IPS-15b (cell line): ENCODE data around the gene TWSG1.

Experiments
- H3K27me3 ChIP-seq: one replicate; pipeline ENCODE4 v1.6.1; 2013; ENCODE audit warnings: low read length; ENCODE audit not compliant: control insufficient read depth, insufficient read depth
- H3K36me3 ChIP-seq: one replicate; pipeline ENCODE4 v1.6.1; 2013; ENCODE audit warnings: low read length; ENCODE audit not compliant: control insufficient read depth, insufficient read depth
- H3K4me1 ChIP-seq: one replicate; pipeline ENCODE4 v1.6.1; 2013; ENCODE audit warnings: mild to moderate bottlenecking, low read length; ENCODE audit not compliant: control insufficient read depth, insufficient read depth
- H3K4me3 ChIP-seq: one replicate; pipeline ENCODE4 v1.5.1; 2013; ENCODE audit warnings: low read depth, low read length
- H3K9ac ChIP-seq: one replicate; pipeline ENCODE4 v1.6.1; 2013; ENCODE audit warnings: low read depth, mild to moderate bottlenecking, low read length
- H3K9me3 ChIP-seq: one replicate; pipeline ENCODE4 v1.6.1; 2013; ENCODE audit warnings: mild to moderate bottlenecking, low read length; ENCODE audit not compliant: control insufficient read depth, insufficient read depth

The TWSG1 gene

GRCh38 chr18:9337873-9338272 lies 3.3 kb downstream of the TWSG1 start:
- Histone ChIP-seq H3K4me1 (peaks cover 2% of the 10 kb centered on the region), H3K9me3 (no peaks in the 10 kb centered on the region), H3K36me3 (peaks cover 3% of the 10 kb centered on the region), H3K4me3 (no peak overlapping the region), H3K27me3 (peaks cover 13% of the 10 kb centered on the region), H3K9ac (no peak overlapping the region)

- Histone ChIP-seq H3K9me3 (no peaks in the 10 kb centered on the region), H3K4me1 (peaks cover under 1% of the 10 kb centered on the region), H3K9ac (no peak overlapping the region), H3K36me3 (peaks cover 3% of the 10 kb centered on the region), H3K4me3 (no peak overlapping the region), H3K27me3 (peaks cover 4% of the 10 kb centered on the region)
Measured at GRCh38 chr18:9340472-9340871, 5.9 kb downstream of the TWSG1 start.

GRCh38 chr18:9343577-9343976 lies 9.0 kb downstream of the TWSG1 start:
- H3K36me3 ChIP-seq: no peaks in the 10 kb centered on the region
- no peak overlapping the region for H3K9ac ChIP-seq
- H3K4me1 ChIP-seq: no peaks in the 10 kb centered on the region
- no peak overlapping the region for H3K4me3 ChIP-seq
- no peaks in the 10 kb centered on the region for H3K27me3 ChIP-seq
- no peaks in the 10 kb centered on the region for H3K9me3 ChIP-seq

- H3K27me3 ChIP-seq: no peaks in the 10 kb centered on the region
- H3K9ac ChIP-seq: no peak overlapping the region
- H3K9me3 ChIP-seq: no peaks in the 10 kb centered on the region
- no peaks in the 10 kb centered on the region for H3K36me3 ChIP-seq
- no peaks in the 10 kb centered on the region for H3K4me1 ChIP-seq
- H3K4me3 ChIP-seq: no peak overlapping the region
Measured at GRCh38 chr18:9346775-9347174, 12.2 kb downstream of the TWSG1 start.

- Histone ChIP-seq H3K27me3 (no peaks in the 10 kb centered on the region), H3K4me3 (no peak overlapping the region), H3K4me1 (no peaks in the 10 kb centered on the region), H3K9ac (no peak overlapping the region), H3K9me3 (no peaks in the 10 kb centered on the region), H3K36me3 (no peaks in the 10 kb centered on the region)
Measured at GRCh38 chr18:9348079-9348671, 13.6 kb downstream of the TWSG1 start.

- Histone ChIP-seq H3K4me1 (no peaks in the 10 kb centered on the region), H3K4me3 (no peak overlapping the region), H3K27me3 (no peaks in the 10 kb centered on the region), H3K9ac (no peak overlapping the region), H3K36me3 (no peaks in the 10 kb centered on the region), H3K9me3 (no peaks in the 10 kb centered on the region)
Measured at GRCh38 chr18:9348766-9349165, 14.2 kb downstream of the TWSG1 start.

- H3K9ac ChIP-seq: no peak overlapping the region
- H3K36me3 ChIP-seq: no peaks in the 10 kb centered on the region
- H3K9me3 ChIP-seq: no peaks in the 10 kb centered on the region
- no peaks in the 10 kb centered on the region for H3K27me3 ChIP-seq
- no peaks in the 10 kb centered on the region for H3K4me1 ChIP-seq
- H3K4me3 ChIP-seq: no peak overlapping the region
Measured at GRCh38 chr18:9353596-9353995, 19.0 kb downstream of the TWSG1 start.

- Histone ChIP-seq H3K9me3 (no peaks in the 10 kb centered on the region), H3K4me1 (no peaks in the 10 kb centered on the region), H3K4me3 (no peak overlapping the region), H3K9ac (no peak overlapping the region), H3K27me3 (no peaks in the 10 kb centered on the region), H3K36me3 (no peaks in the 10 kb centered on the region)
Measured at GRCh38 chr18:9354256-9354655, 19.7 kb downstream of the TWSG1 start.

- Histone ChIP-seq H3K36me3 (no peaks in the 10 kb centered on the region), H3K4me3 (no peak overlapping the region), H3K9me3 (no peaks in the 10 kb centered on the region), H3K4me1 (no peaks in the 10 kb centered on the region), H3K27me3 (no peaks in the 10 kb centered on the region), H3K9ac (no peak overlapping the region)
Measured at GRCh38 chr18:9356976-9357375, 22.4 kb downstream of the TWSG1 start.

- Histone ChIP-seq H3K4me3 (no peak overlapping the region), H3K4me1 (peaks cover 2% of the 10 kb centered on the region), H3K9me3 (no peaks in the 10 kb centered on the region), H3K9ac (no peak overlapping the region), H3K27me3 (no peaks in the 10 kb centered on the region), H3K36me3 (no peaks in the 10 kb centered on the region)
Measured at GRCh38 chr18:9359796-9360195, 25.2 kb downstream of the TWSG1 start.

GRCh38 chr18:9361191-9361590 lies 26.6 kb downstream of the TWSG1 start:
- Histone ChIP-seq H3K36me3 (no peaks in the 10 kb centered on the region), H3K4me1 (peaks cover 7% of the 10 kb centered on the region), H3K4me3 (no peak overlapping the region), H3K9ac (no peak overlapping the region), H3K27me3 (no peaks in the 10 kb centered on the region), H3K9me3 (no peaks in the 10 kb centered on the region)

- H3K4me3 ChIP-seq: no peak overlapping the region
Measured at GRCh38 chr18:9362869-9363268, 28.3 kb downstream of the TWSG1 start.

More at GRCh38 chr18:9362869-9363268, 28.3 kb downstream of the TWSG1 start:
- H3K4me1 ChIP-seq: peaks cover 9% of the 10 kb centered on the region
- H3K9me3 ChIP-seq: no peaks in the 10 kb centered on the region
- H3K27me3 ChIP-seq: no peaks in the 10 kb centered on the region
- no peak overlapping the region for H3K9ac ChIP-seq
- H3K36me3 ChIP-seq: no peaks in the 10 kb centered on the region
